Measurements from ENCODE around the gene NPNT. TPM values are rescaled to one million over a fixed set of nuclear protein-coding genes. Genes with fewer than 3 reads are reported as not detected.
A peak's percentile ranks its signal among the peaks of the same experiment; 100 is the strongest.
"Not testable (repeated sequence)": the region's sequence is repeated elsewhere in the genome, so short reads cannot be mapped to it uniquely, and the experiment has no call there.

Gene NPNT
- total RNA-seq (50.6 TPM), polyA plus RNA-seq (13.0 TPM)

DNA sequence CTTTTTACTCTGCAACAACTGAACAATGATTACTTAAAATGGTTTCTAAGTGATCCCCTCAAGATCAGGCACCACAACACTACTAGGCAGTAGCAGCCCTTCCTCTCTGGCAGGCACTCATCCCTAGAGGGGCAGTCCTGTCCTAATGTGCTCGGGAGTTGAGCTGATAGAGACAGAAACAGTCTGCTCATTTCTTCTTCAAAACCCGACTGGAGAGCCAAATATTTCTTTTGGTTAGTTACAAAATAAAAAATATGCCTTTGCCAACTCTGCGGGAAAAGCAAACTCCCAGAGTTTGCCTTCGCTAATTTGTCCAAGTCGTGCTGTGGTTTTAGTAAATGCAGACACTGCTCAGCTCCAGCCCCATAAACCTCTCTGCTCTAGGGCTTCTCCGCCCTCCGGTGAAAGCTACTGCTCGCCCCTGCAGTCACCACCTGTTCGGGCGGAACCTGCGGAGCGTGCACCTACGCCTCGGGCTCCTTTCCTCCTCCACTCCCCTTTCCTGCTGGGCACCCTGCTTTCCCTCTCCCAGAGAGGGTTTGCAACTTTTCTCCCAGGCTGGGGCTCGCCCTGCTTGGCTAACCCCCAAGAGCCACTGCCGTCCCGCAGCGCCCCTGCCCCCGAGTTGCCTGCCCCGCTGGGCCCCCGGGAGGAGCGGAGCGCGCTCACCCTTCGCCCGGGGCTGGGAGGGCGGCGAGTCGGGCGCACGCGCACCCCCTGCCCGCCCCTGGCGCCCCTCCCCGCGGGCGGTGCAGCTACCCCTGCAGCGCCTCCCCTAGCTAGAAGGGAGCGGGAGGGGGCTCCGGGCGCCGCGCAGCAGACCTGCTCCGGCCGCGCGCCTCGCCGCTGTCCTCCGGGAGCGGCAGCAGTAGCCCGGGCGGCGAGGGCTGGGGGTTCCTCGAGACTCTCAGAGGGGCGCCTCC is at the start of gene NPNT:
Gene NPNT (plus strand): TSS at position 812 of the 923 bp plus-strand sequence. CDS start 182 bp downstream, outside the sequence.
- DNase-seq (ENCODE audit: extremely low spot score), result no peak
- H3K4me1 ChIP-seq (ENCODE audit: insufficient read depth), result no peaks in the 10 kb centered on the region
- no peaks in the 10 kb centered on the region for H3K36me3 ChIP-seq (ENCODE audit: insufficient read depth)
- peak within 1 kb of the TSS; percentile 56 for H3K4me3 ChIP-seq (ENCODE audit: low read depth, low read length)
- no peak within 1 kb of the TSS for H3K27ac ChIP-seq (ENCODE audit: low read depth)
- WGBS, result 2% methylated on average over 56 of the region's 56 CpGs

GRCh38 chr4:105845559-105845958 is 49.7 kb upstream of the NPNT start:
- H3K4me3 ChIP-seq (ENCODE audit: low read depth, low read length), result no peak overlapping the region
- DNase-seq (ENCODE audit: extremely low spot score), result no peak
- H3K4me1 ChIP-seq (ENCODE audit: insufficient read depth), result no peaks in the 10 kb centered on the region
- H3K36me3 ChIP-seq (ENCODE audit: insufficient read depth), result no peaks in the 10 kb centered on the region
- WGBS, result 71% methylated on average over 3 of the region's 3 CpGs
- H3K27ac ChIP-seq (ENCODE audit: low read depth), result no peak overlapping the region

GRCh38 chr4:105848359-105848758 is 46.9 kb upstream of the NPNT start:
- H3K4me3 ChIP-seq (ENCODE audit: low read depth, low read length); DNase-seq (ENCODE audit: extremely low spot score); H3K4me1 ChIP-seq (ENCODE audit: insufficient read depth); H3K36me3 ChIP-seq (ENCODE audit: insufficient read depth); H3K27ac ChIP-seq (ENCODE audit: low read depth): not testable (repeated sequence)
- WGBS, result 94% methylated on average over 6 of the region's 6 CpGs

DNA sequence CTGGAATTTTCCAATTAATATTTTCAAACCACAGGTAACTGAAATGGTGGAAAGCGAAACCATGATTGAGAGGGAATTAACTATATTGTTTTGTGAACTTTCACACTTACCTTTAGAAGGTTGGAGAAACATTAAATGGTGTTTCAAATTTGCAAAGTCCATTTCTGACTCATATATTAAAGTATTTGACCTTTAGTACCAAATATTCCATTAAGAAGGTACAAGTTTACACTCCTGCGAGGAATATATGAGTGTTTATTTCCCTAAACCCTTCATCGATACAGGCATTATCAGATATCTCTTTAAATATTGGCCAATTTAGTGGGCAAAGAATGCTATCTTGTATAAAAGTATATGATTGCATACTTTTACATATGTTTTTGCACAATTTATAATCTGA is 44.1 kb upstream of the NPNT start:
- H3K27ac ChIP-seq (ENCODE audit: low read depth), result no peak overlapping the region
- 93% methylated on average over 3 of the region's 3 CpGs for WGBS
- no peak for DNase-seq (ENCODE audit: extremely low spot score)
- H3K4me3 ChIP-seq (ENCODE audit: low read depth, low read length), result no peak overlapping the region
- H3K36me3 ChIP-seq (ENCODE audit: insufficient read depth), result no peaks in the 10 kb centered on the region
- no peaks in the 10 kb centered on the region for H3K4me1 ChIP-seq (ENCODE audit: insufficient read depth)

GRCh38 chr4:105852230-105852629 is 43.0 kb upstream of the NPNT start:
- WGBS, result 98% methylated on average over 2 of the region's 2 CpGs
- not testable (repeated sequence) for H3K4me3 ChIP-seq (ENCODE audit: low read depth, low read length); H3K27ac ChIP-seq (ENCODE audit: low read depth); DNase-seq (ENCODE audit: extremely low spot score); H3K36me3 ChIP-seq (ENCODE audit: insufficient read depth); H3K4me1 ChIP-seq (ENCODE audit: insufficient read depth)

- 98% methylated on average over 10 of the region's 10 CpGs for WGBS
- no peak overlapping the region for H3K4me3 ChIP-seq (ENCODE audit: low read depth, low read length)
- DNase-seq (ENCODE audit: extremely low spot score), result no peak
- no peaks in the 10 kb centered on the region for H3K36me3 ChIP-seq (ENCODE audit: insufficient read depth)
- no peak overlapping the region for H3K27ac ChIP-seq (ENCODE audit: low read depth)
- no peaks in the 10 kb centered on the region for H3K4me1 ChIP-seq (ENCODE audit: insufficient read depth)
Observed at GRCh38 chr4:105858466-105859040, 36.7 kb upstream of the NPNT start.

DNA sequence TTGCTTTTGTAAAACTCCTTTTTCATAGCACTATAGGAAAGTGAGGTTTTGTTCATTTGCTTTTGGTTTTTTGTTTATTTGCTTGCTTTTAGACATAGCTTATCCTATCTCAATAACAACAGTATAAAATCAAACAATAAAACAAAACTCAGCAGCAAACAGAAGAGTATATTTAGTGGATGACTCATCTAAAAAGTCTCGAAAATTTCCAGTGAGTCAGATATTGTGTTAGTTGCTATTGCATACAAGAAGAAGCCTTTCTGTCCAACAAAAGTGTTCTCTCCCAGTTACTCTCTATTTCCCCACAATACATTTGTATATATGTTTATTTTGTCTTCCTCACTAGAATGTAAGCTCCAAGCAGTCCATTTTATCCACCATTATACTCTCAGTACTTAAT is 36.0 kb upstream of the NPNT start:
- Histone ChIP-seq H3K36me3 (ENCODE audit: insufficient read depth) (no peaks in the 10 kb centered on the region), H3K27ac (ENCODE audit: low read depth) (no peak overlapping the region)
- 32% methylated on average over 1 of the region's 1 CpG for WGBS

DNA sequence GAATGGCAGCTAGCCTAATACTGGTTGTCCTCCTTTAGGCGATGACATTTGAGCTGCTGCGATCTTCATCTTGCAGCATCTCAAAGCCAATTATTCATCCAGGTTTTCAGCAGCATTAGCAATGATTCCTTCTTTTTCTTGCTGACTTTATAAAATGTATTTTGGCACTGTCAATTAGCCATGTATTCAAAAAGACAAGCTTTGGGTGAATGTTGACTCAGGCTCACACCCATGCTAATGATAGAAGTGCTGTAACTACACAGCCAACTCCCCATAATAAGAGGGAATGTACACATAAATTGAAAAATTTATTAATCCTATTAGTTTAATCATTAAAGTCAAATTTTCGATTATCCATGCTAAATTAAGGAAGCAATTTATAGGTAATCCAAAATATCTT is 24.3 kb upstream of the NPNT start:
- Histone ChIP-seq H3K27ac (ENCODE audit: low read depth) (no peak overlapping the region), H3K4me3 (ENCODE audit: low read depth, low read length) (no peak overlapping the region), H3K4me1 (ENCODE audit: insufficient read depth) (no peaks in the 10 kb centered on the region), H3K36me3 (ENCODE audit: insufficient read depth) (no peaks in the 10 kb centered on the region)
- 79% methylated on average over 3 of the region's 3 CpGs for WGBS
- no peak for DNase-seq (ENCODE audit: extremely low spot score)

More for the DNA sequence above, 36.0 kb upstream of the NPNT start:
- no peaks in the 10 kb centered on the region for H3K4me1 ChIP-seq (ENCODE audit: insufficient read depth)
- DNase-seq (ENCODE audit: extremely low spot score), result no peak
- H3K4me3 ChIP-seq (ENCODE audit: low read depth, low read length), result no peak overlapping the region

DNA sequence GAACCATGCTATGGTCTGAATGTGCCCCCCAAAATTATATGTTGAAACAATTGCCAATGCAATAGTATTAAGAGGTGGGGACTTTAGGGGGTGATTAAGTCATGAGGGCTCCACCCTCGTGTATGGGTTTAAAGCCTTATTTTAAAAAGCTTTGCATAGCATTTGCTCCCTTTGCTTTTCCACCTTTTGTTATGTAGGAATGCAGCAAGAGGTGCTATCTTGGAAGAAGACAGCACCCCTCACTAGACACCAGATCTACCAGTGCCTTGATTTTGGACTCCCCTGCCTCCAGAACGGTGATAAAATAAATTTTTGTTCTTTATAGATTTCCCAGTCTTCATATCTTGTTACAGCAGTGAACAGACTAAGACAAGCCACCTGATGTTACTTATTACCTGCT is 23.3 kb upstream of the NPNT start:
- no peak overlapping the region for H3K4me3 ChIP-seq (ENCODE audit: low read depth, low read length)
- no peak overlapping the region for H3K27ac ChIP-seq (ENCODE audit: low read depth)
- WGBS, result 70% methylated on average over 2 of the region's 2 CpGs
- DNase-seq (ENCODE audit: extremely low spot score), result no peak
- no peaks in the 10 kb centered on the region for H3K4me1 ChIP-seq (ENCODE audit: insufficient read depth)
- no peaks in the 10 kb centered on the region for H3K36me3 ChIP-seq (ENCODE audit: insufficient read depth)

GRCh38 chr4:105875233-105875632 is 20.0 kb upstream of the NPNT start:
- no peak for DNase-seq (ENCODE audit: extremely low spot score)
- Histone ChIP-seq H3K4me3 (ENCODE audit: low read depth, low read length) (no peak overlapping the region), H3K27ac (ENCODE audit: low read depth) (no peak overlapping the region), H3K4me1 (ENCODE audit: insufficient read depth) (no peaks in the 10 kb centered on the region), H3K36me3 (ENCODE audit: insufficient read depth) (no peaks in the 10 kb centered on the region)

GRCh38 chr4:105878668-105879067 is 16.6 kb upstream of the NPNT start:
- WGBS, result 64% methylated on average over 2 of the region's 2 CpGs

GRCh38 chr4:105887508-105887907 is 7.8 kb upstream of the NPNT start:
- Histone ChIP-seq H3K27ac (ENCODE audit: low read depth) (no peak overlapping the region), H3K36me3 (ENCODE audit: insufficient read depth) (no peaks in the 10 kb centered on the region), H3K4me1 (ENCODE audit: insufficient read depth) (no peaks in the 10 kb centered on the region), H3K4me3 (ENCODE audit: low read depth, low read length) (no peak overlapping the region)
- no peak for DNase-seq (ENCODE audit: extremely low spot score)
- WGBS, result 63% methylated on average over 2 of the region's 2 CpGs

More at GRCh38 chr4:105878668-105879067, 16.6 kb upstream of the NPNT start:
- H3K27ac ChIP-seq (ENCODE audit: low read depth), result no peak overlapping the region
- no peak overlapping the region for H3K4me3 ChIP-seq (ENCODE audit: low read depth, low read length)
- no peaks in the 10 kb centered on the region for H3K36me3 ChIP-seq (ENCODE audit: insufficient read depth)
- no peaks in the 10 kb centered on the region for H3K4me1 ChIP-seq (ENCODE audit: insufficient read depth)
- DNase-seq (ENCODE audit: extremely low spot score), result no peak

DNA sequence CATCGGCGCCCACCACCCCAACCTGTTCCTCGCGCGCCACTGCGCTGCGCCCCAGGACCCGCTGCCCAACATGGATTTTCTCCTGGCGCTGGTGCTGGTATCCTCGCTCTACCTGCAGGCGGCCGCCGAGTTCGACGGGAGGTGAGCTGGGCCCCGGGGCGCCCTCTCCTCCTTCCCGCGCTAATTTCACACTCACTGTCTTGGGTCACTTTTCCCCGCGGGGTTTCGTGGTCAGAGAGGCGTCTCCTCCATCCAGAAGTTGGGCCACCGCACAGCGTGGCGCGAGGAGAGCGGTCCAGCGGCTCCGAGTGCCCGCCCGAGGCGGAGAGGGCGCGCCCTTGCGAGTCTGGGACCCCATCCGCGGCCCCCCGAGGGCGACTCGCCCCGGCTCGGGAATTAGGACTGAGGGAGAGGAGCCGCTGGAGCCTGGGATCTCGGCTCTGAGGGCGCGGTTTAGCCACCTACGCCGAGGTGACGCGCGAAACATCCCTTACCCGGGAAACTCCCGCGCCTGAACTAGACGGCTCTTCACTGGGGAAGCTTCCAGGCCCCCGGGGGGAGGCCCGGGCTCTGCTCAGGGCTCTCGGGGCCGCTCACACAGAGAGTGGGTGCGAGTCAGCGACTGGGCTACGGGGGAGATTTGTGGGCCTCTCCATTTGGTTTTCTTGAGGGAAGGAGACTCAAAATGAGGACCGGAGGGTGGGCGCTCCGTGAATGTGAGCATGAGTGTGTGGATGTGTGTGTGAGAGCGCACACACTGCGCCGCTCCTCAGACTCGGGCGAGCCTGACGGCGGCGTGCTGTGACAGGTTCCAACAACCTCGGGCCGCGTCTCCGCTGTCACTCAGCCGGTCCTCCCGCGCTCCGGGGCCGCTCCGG is 551 bp downstream of the NPNT start:
- under 1% methylated on average over 84 of the region's 84 CpGs for WGBS
- DNase-seq (ENCODE audit: extremely low spot score), result no peak
- Histone ChIP-seq H3K4me3 (ENCODE audit: low read depth, low read length) (peak overlapping the region; percentile 56), H3K36me3 (ENCODE audit: insufficient read depth) (no peaks in the 10 kb centered on the region), H3K27ac (ENCODE audit: low read depth) (no peak overlapping the region), H3K4me1 (ENCODE audit: insufficient read depth) (no peaks in the 10 kb centered on the region)

Measured in urinary bladder (tissue), 4 donors.